Heart right ventricle (tissue), 16 donors: ENCODE data around the gene SLC26A6. TPM values are rescaled to one million over a fixed set of nuclear protein-coding genes. Genes with fewer than 3 reads are reported as not detected.

ENCODE experiments used
- ATAC-seq, 8 donors: fragments of 200-7000 bp; cut with Tn5 transposase; one replicate each; pipeline ENCODE4 v1.9.1; 2020; ENCODE audit warnings: mild to moderate bottlenecking in 8 of 8, moderate library complexity in 8 of 8, moderate number of reproducible peaks in 1 of 8
- DNase-seq, 2 donors: peaks; one replicate each; pipeline ENCODE4 v3.0.0-alpha.2; 2020
- H3K27ac ChIP-seq, 10 donors: fragments of 200-600 bp; sonication (generic) in 2 of 10; one replicate each; pipeline versions ENCODE4 v1.5.0 to v1.8.0; 2020 to 2022; ENCODE audit warnings: mild to moderate bottlenecking in 3 of 10
- H3K27me3 ChIP-seq, 7 donors: fragments of 200-600 bp; one replicate each; pipeline ENCODE4 v1.8.0; 2021 to 2022; ENCODE audit warnings: mild to moderate bottlenecking in 2 of 7
- H3K36me3 ChIP-seq, 9 donors: fragments of 200-600 bp; sonication (generic) in 1 of 9; one replicate each; pipeline versions ENCODE4 v1.5.0 to v1.8.0; 2020 to 2022; ENCODE audit warnings: mild to moderate bottlenecking in 2 of 9
- H3K4me1 ChIP-seq, 9 donors: fragments of 200-600 bp; sonication (generic) in 1 of 9; one replicate each; pipeline versions ENCODE4 v1.5.0 to v1.8.0; 2020 to 2022; ENCODE audit warnings: mild to moderate bottlenecking in 4 of 9
- H3K4me3 ChIP-seq, 10 donors: fragments of 200-600 bp; sonication (generic) in 2 of 10; one replicate each; pipeline versions ENCODE4 v1.5.0 to v1.8.0; 2020 to 2022; ENCODE audit warnings: mild to moderate bottlenecking in 7 of 10, moderate library complexity in 2 of 10
- H3K9me3 ChIP-seq, 11 donors: fragments of 200-600 bp in 10 of 11; sonication (generic) in 2 of 11; one replicate each; pipeline versions ENCODE4 v1.5.0 to v1.8.0; 2013 to 2022; ENCODE audit warnings: mild to moderate bottlenecking in 2 of 11, control low read depth in 1 of 11, moderate library complexity in 1 of 11
- WGBS, 2 donors: extraction: QIAGEN DNeasy Blood & Tissue Kit; methylation state at CpG; one replicate each; pipeline ENCODE4 v1.1.7; 2013; ENCODE audit warnings: inconsistent platforms in 1 of 2; 5-methylcytosine and 5-hydroxymethylcytosine counted together
- intact Hi-C, 10 donors: fragments of 100-400 bp; cut with DNase I; formaldehyde crosslinking; loops; one replicate each; pipeline versions ENCODE4 v1.11.1 to v1.14.2; 2022
- polyA plus RNA-seq, 2 donors: library from polyadenylated mRNA; stranded (reverse); fragments of 200-250 nt; gene quantifications; one replicate each; pipeline ENCODE4 v1.2.3, GENCODE V29; 2013
- total RNA-seq, 10 donors: library from RNA; stranded (reverse); fragmentation: NEBNext Ultra II Directional in 3 of 10; extraction: Animal tissue kit (Norgen Biotek cat#: 25700) in 3 of 10; gene quantifications; one replicate each; pipeline versions ENCODE4 v1.2.1 to v1.2.4, GENCODE V29; 2021 to 2023
- TF ChIP-seq, protein P1 (sequence below), 9 donors: fragments of 200-600 bp; sonication (generic) in 2 of 9; IDR thresholded peaks; one replicate each; pipeline versions ENCODE4 v1.5.0 to v1.8.0; 2021 to 2022; ENCODE audit warnings: antibody characterized with exemption in 9 of 9, mild to moderate bottlenecking in 5 of 9, moderate library complexity in 1 of 9
- donor health status: Arrhythmogenic right ventricular cardiomyopathy.
- donor health status: ischemic (EF 13 %, LVEDD 7.1; RV severe dilation, severe dysfunction).
- donor health status: healthy with polysubstance abuse.
- donor health status: DM: no; HTN: yes; CAD: no.
- donor health status: DM: no; HTN: no; CAD: no.
- donor health status: ischemic (EF 25% LVEDD 6.9; RV normal size, moderate dysfunction).
- donor health status: ischemic (EF 25% LVEDD 5.7; RV mildly dilated, moderate dysfunction).
- donor health status: healthy.
- donor health status: DM: yes; HTN: yes; CAD: no.
- donor health status: Ischemic cardiomyopathy.
- donor health status: ischemic (EF 35%, LVEDD 5.7; RV mildly dilated, moderate dysfunction).
- donor health status: nonischemic (EF 11% LVEDD 7.7; RV severe dilation, severe dysfunction).
- donor health status: DM: yes; HTN: yes; CAD: no.
- donor health status: PGD.
- donor health status: ischemic (EF 29% LVEDD 5.4; RV normal size, mild dysfunction).
- donor health status: nonischemic (EF 23%, LVEDD 6.1; RV moderate dilation, normal function).

Gene SLC26A6
- total and polyA plus RNA-seq, 12 donors = 5.2 to 25.4 (median 10.3) TPM

DNA sequence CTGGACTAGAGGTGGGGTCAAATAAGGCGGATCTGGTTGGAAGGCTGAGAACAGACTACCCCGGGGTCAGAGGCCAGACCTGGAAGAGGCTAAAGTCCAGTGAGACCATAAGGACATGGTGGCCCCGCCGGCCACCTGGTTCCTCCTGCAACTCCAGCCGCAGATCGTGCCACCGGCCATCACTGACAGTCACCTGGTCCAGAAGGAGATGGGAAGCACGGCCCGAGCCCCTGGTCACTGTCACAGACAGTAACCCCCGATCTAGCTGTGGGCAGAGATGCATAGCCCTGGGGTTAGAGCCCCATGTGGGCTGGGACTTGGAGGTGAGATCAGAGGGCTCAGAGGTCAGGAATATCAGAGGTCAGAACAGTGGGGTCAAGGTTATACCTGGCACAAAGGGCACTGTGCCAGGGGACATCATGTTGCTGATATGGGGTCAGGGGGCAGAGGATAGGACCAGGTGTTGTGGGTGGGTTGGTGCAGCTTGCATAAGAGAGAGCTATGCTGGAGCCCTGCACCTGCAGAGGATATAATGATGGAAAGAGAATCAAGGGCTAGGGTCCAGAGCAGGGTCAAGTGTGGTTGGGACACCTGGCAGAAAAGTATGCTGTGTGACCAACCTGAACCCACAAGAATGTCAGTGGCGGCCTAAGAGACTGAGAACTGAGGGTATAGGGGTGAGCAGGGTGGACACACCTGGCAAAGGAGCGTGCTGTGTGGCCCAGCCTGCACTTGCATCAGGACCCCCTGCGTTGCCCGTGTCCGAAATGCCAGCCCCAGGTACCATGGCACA is 17.9 kb upstream of the SLC26A6 start:
- WGBS, 2 donors = 93 to 97% methylated on average over 15 of the region's 15 CpGs
- no peak overlapping the region for H3K4me3 ChIP-seq
- no peaks in the 10 kb centered on the region for H3K36me3 ChIP-seq
- peaks cover 0 to 19% (median 13%) of the 10 kb centered on the region in 9 donors for H3K4me1 ChIP-seq
- H3K27ac ChIP-seq = no peak overlapping the region
- H3K27me3 ChIP-seq = no peaks in the 10 kb centered on the region
- TF ChIP-seq, protein P1, sequence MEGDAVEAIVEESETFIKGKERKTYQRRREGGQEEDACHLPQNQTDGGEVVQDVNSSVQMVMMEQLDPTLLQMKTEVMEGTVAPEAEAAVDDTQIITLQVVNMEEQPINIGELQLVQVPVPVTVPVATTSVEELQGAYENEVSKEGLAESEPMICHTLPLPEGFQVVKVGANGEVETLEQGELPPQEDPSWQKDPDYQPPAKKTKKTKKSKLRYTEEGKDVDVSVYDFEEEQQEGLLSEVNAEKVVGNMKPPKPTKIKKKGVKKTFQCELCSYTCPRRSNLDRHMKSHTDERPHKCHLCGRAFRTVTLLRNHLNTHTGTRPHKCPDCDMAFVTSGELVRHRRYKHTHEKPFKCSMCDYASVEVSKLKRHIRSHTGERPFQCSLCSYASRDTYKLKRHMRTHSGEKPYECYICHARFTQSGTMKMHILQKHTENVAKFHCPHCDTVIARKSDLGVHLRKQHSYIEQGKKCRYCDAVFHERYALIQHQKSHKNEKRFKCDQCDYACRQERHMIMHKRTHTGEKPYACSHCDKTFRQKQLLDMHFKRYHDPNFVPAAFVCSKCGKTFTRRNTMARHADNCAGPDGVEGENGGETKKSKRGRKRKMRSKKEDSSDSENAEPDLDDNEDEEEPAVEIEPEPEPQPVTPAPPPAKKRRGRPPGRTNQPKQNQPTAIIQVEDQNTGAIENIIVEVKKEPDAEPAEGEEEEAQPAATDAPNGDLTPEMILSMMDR (IDR thresholded peaks at IDR 0.05) = no peak
- no peaks in the 10 kb centered on the region for H3K9me3 ChIP-seq
- intact Hi-C loops = no loop called here
- ATAC-seq (no peak), DNase-seq (no peak)

DNA sequence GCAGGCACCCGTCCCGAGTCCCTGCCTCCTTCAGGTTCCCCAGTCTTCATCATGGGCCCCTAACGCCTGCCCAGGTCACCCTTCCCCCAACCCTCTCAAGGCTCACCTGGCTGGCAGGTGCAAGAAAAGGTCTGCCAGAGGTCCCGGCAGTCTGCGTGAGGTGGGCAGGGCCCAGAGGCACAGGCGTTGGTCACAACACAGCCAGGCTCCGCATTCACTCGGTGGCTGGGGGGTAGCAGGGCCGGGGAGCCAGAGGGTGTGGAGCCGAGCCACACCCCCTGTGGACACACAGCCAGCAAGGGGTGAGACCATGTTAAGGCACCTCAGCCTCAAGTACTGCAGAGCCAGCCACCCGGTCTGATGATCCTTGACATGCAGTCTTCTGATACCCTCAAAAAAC is 16.5 kb upstream of the SLC26A6 start:
- ATAC-seq (no peak), DNase-seq (no peak)
- no peaks in the 10 kb centered on the region for H3K27me3 ChIP-seq
- no peaks in the 10 kb centered on the region for H3K36me3 ChIP-seq
- H3K4me3 ChIP-seq = no peak overlapping the region
- H3K4me1 ChIP-seq = peaks cover 0 to 17% (median 9%) of the 10 kb centered on the region in 9 donors
- H3K9me3 ChIP-seq = no peaks in the 10 kb centered on the region
- 91 to 94% methylated on average over 11 of the region's 11 CpGs for WGBS, 2 donors
- intact Hi-C loops = no loop called here
- TF ChIP-seq, protein P1 (IDR thresholded peaks at IDR 0.05) = no peak
- no peak overlapping the region for H3K27ac ChIP-seq

DNA sequence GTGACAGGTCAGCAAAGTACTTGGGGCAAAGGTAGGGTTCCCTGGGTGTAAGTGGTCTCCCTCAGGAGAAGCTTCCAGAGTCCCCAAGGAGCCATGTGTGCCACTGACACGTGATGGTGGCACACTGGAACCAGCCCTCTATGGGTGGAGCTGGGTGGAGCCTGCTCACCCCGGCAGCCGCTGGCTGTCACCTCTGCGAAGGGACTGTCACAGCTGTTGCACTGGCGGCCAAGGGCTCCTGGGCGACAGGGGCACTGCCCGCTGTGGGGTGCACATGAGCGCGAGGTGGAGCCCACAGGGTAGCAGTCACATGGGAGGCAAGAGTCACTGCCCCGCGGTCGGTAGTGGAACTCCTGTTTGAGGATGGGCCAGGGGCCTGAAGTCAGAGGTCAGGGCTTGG is 15.5 kb upstream of the SLC26A6 start:
- TF ChIP-seq, protein P1 (IDR thresholded peaks at IDR 0.05) = no peak
- no peak overlapping the region for H3K4me3 ChIP-seq
- no peak overlapping the region for H3K27ac ChIP-seq
- no peaks in the 10 kb centered on the region for H3K36me3 ChIP-seq
- H3K4me1 ChIP-seq = peaks cover 0 to 6% (median 1%) of the 10 kb centered on the region in 9 donors
- no peaks in the 10 kb centered on the region for H3K9me3 ChIP-seq
- DNase-seq (no peak), ATAC-seq (no peak)
- no peaks in the 10 kb centered on the region for H3K27me3 ChIP-seq
- intact Hi-C loops = no loop called here
- WGBS, 2 donors = 87 to 90% methylated on average over 12 of the region's 12 CpGs

- 92 to 93% methylated on average over 15 of the region's 15 CpGs for WGBS, 2 donors
- no peaks in the 10 kb centered on the region for H3K27me3 ChIP-seq
- H3K4me3 ChIP-seq = no peak overlapping the region
- no peaks in the 10 kb centered on the region for H3K4me1 ChIP-seq
- intact Hi-C loops = no loop called here
- TF ChIP-seq, protein P1 (IDR thresholded peaks at IDR 0.05) = no peak
- H3K9me3 ChIP-seq = no peaks in the 10 kb centered on the region
- no peak overlapping the region for H3K27ac ChIP-seq
- DNase-seq (no peak), ATAC-seq (no peak)
- no peaks in the 10 kb centered on the region for H3K36me3 ChIP-seq
Observed at GRCh38 chr3:48648188-48648850, 13.1 kb upstream of the SLC26A6 start.
